Vagina (tissue), 2 donors: ENCODE results near the gene LIN37.

ENCODE experiments used
- CTCF ChIP-seq, 3 experiments: fragments of 450-650 bp in 2 of 3; fragments of 200-600 bp in 1 of 3; sonication (generic) in 1 of 3; IDR thresholded peaks; one replicate each; pipeline ENCODE4 v1.5.1; 2017 to 2019; ENCODE audit warnings: antibody characterized with exemption in 3 of 3, mild to moderate bottlenecking in 2 of 3, moderate library complexity in 2 of 3
- POLR2AphosphoS5 ChIP-seq, 2 donors: sonication (generic); formaldehyde crosslinking; IDR thresholded peaks; one replicate each; pipeline ENCODE4 v1.9.0; 2017; ENCODE audit warnings: antibody characterized with exemption in 2 of 2, mild to moderate bottlenecking in 2 of 2, low read depth in 1 of 2; ENCODE audit not compliant: insufficient read depth in 1 of 2

- TF ChIP-seq CTCF (IDR thresholded peaks at IDR 0.05), result no peak
- no peak for TF ChIP-seq POLR2AphosphoS5 (IDR thresholded peaks at IDR 0.05; ENCODE audit: insufficient read depth in 1 of 2, low read depth in 1 of 2)
These were observed 26.6 kb downstream of the LIN37 start for GRCh38 chr19:35775046-35775297.
